ENCODE results near the gene C1QL3.

C1QL3 gene

DNA sequence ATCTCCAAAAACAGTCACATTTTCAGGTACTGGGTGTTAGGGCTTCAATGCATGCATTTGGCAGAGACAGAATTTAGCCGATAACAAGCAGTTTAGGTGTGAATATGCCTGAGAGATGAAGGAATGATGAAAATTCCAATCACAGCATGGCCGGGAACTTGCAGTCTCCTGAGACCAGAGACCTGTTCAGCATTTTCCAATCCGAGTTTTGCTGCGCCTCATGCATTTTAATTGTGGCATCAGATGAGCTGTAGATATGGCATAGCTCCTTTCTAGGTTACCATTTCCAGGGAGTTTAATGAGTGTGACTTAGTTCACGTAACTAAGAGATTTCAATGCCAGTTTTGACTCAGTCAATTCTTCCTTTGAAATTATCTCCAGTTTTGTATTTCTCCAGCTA is 14.5 kb upstream of the C1QL3 start:
- Histone ChIP-seq H3K9me2 (replicated peaks; ENCODE audit: insufficient read depth, low read length) (no peaks in the 10 kb centered on the region), H3F3A (ENCODE audit: insufficient read depth, low read length) (no peaks in the 10 kb centered on the region)

DNA sequence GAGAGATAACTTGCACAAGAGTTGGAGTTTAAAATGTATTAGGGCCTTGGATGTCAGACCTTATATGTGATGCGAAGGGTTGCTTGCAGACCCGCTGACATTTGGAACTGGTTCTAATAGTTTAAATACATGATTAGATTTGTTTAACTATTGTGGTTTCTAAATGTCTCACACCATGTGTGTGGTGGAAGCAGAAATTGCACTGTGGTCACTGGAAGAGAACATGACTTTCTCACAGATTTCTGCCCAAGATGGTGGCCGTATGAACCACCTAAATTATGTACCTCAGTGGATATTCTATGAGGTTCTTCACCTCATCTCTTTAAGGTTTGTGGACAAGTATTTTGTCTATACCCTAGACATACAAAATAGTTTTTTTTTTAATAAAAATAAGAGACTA is 8.2 kb upstream of the C1QL3 start:
- H4K20me1 ChIP-seq (ENCODE audit: insufficient read depth, low read length): no peaks in the 10 kb centered on the region
- H3K36me3 ChIP-seq (replicated peaks; ENCODE audit: insufficient read depth, low read length): no peaks in the 10 kb centered on the region
- no peak overlapping the region for H2AFZ ChIP-seq (ENCODE audit: low read length)
- DNase-seq: no peak
- H3K9ac ChIP-seq (ENCODE audit: low read length): no peak overlapping the region
- H3K4me1 ChIP-seq (ENCODE audit: low read length): peaks cover 4% of the 10 kb centered on the region
- no peaks in the 10 kb centered on the region for H3K9me3 ChIP-seq (replicated peaks; ENCODE audit: insufficient read depth, low read length)
- H3F3A ChIP-seq (ENCODE audit: insufficient read depth, low read length): no peaks in the 10 kb centered on the region
- H3K27me3 ChIP-seq (replicated peaks; ENCODE audit: insufficient read depth, low read length): no peaks in the 10 kb centered on the region
- H3K4me2 ChIP-seq (ENCODE audit: low read depth, low read length): no peak overlapping the region
- H3K9me2 ChIP-seq (replicated peaks; ENCODE audit: insufficient read depth, low read length): no peaks in the 10 kb centered on the region
- H3K27ac ChIP-seq (ENCODE audit: low read length): no peak overlapping the region
- TF ChIP-seq CTCF (IDR thresholded peaks at IDR 0.05; ENCODE audit: low read length) (no peak), EZH2 (optimal IDR thresholded peaks at IDR 0.05; ENCODE audit: low read depth, low read length) (no peak), EZH2phosphoT487 (IDR thresholded peaks at IDR 0.05; ENCODE audit: low read length) (no peak)
- no peak overlapping the region for H3K4me3 ChIP-seq (ENCODE audit: low read length)
- no peaks in the 10 kb centered on the region for H3K79me2 ChIP-seq (ENCODE audit: low read length)

More for the DNA sequence above, 14.5 kb upstream of the C1QL3 start:
- H3K4me2 ChIP-seq (ENCODE audit: low read depth, low read length): no peak overlapping the region
- peaks cover 4% of the 10 kb centered on the region for H3K4me1 ChIP-seq (ENCODE audit: low read length)
- TF ChIP-seq EZH2phosphoT487 (IDR thresholded peaks at IDR 0.05; ENCODE audit: low read length) (no peak), EZH2 (optimal IDR thresholded peaks at IDR 0.05; ENCODE audit: low read depth, low read length) (no peak), CTCF (IDR thresholded peaks at IDR 0.05; ENCODE audit: low read length) (no peak)
- H2AFZ ChIP-seq (ENCODE audit: low read length): no peak overlapping the region
- no peaks in the 10 kb centered on the region for H4K20me1 ChIP-seq (ENCODE audit: insufficient read depth, low read length)
- H3K27me3 ChIP-seq (replicated peaks; ENCODE audit: insufficient read depth, low read length): no peaks in the 10 kb centered on the region
- no peak overlapping the region for H3K9ac ChIP-seq (ENCODE audit: low read length)
- H3K4me3 ChIP-seq (ENCODE audit: low read length): no peak overlapping the region
- DNase-seq: no peak
- H3K9me3 ChIP-seq (replicated peaks; ENCODE audit: insufficient read depth, low read length): no peaks in the 10 kb centered on the region
- no peak overlapping the region for H3K27ac ChIP-seq (ENCODE audit: low read length)
- H3K36me3 ChIP-seq (replicated peaks; ENCODE audit: insufficient read depth, low read length): no peaks in the 10 kb centered on the region
- no peaks in the 10 kb centered on the region for H3K79me2 ChIP-seq (ENCODE audit: low read length)

- Histone ChIP-seq H3K79me2 (ENCODE audit: low read length) (no peaks in the 10 kb centered on the region), H3K4me1 (ENCODE audit: low read length) (no peaks in the 10 kb centered on the region), H3K9me3 (replicated peaks; ENCODE audit: insufficient read depth, low read length) (no peaks in the 10 kb centered on the region), H3K9me2 (replicated peaks; ENCODE audit: insufficient read depth, low read length) (no peaks in the 10 kb centered on the region), H3K36me3 (replicated peaks; ENCODE audit: insufficient read depth, low read length) (no peaks in the 10 kb centered on the region), H3K27ac (ENCODE audit: low read length) (no peak overlapping the region), H3K27me3 (replicated peaks; ENCODE audit: insufficient read depth, low read length) (no peaks in the 10 kb centered on the region), H2AFZ (ENCODE audit: low read length) (no peak overlapping the region), H4K20me1 (ENCODE audit: insufficient read depth, low read length) (no peaks in the 10 kb centered on the region), H3F3A (ENCODE audit: insufficient read depth, low read length) (no peaks in the 10 kb centered on the region), H3K4me3 (ENCODE audit: low read length) (no peak overlapping the region), H3K9ac (ENCODE audit: low read length) (no peak overlapping the region), H3K4me2 (ENCODE audit: low read depth, low read length) (no peak overlapping the region)
- DNase-seq: no peak
- no peak for TF ChIP-seq EZH2 (optimal IDR thresholded peaks at IDR 0.05; ENCODE audit: low read depth, low read length)
- TF ChIP-seq EZH2phosphoT487 (IDR thresholded peaks at IDR 0.05; ENCODE audit: low read length): no peak
- no peak for TF ChIP-seq CTCF (IDR thresholded peaks at IDR 0.05; ENCODE audit: low read length)
These were observed 5.8 kb upstream of the C1QL3 start for GRCh38 chr10:16527452-16527851.
